ENCODE measurements around the gene TTC36.
"Not testable (repeated sequence)": the region's sequence is repeated elsewhere in the genome, so short reads cannot be mapped to it uniquely, and the experiment has no call there.

Gene TTC36

GRCh38 chr11:118527109-118527508 lies at the start of gene TTC36:
TTC36 (plus strand) TSS chr11:118527474; CDS start chr11:118527495, 21 bp downstream.
- TF ChIP-seq CTCF (IDR thresholded peaks at IDR 0.05; ENCODE audit: poor library complexity, severe bottlenecking) = no peak
- Histone ChIP-seq H3K9me3 (ENCODE audit: severe bottlenecking) (no peaks in the 10 kb centered on the region), H3K27me3 (ENCODE audit: insufficient read depth, poor library complexity, severe bottlenecking) (no peaks in the 10 kb centered on the region), H3K36me3 (ENCODE audit: low read depth) (peaks cover 18% of the 10 kb centered on the region), H3K27ac (ENCODE audit: poor library complexity, severe bottlenecking) (no peak within 1 kb of the TSS), H3K4me3 (ENCODE audit: severe bottlenecking) (no peak within 1 kb of the TSS), H3K4me1 (ENCODE audit: insufficient read depth, poor library complexity, severe bottlenecking) (peaks cover 6% of the 10 kb centered on the region)
- DNase-seq (ENCODE audit: low spot score) (peak; percentile 6), ATAC-seq (ENCODE audit: low read depth) (no peak)

GRCh38 chr11:118481238-118481637 lies 46.0 kb upstream of the TTC36 start:
- not testable (repeated sequence) for H3K9me3 ChIP-seq (ENCODE audit: severe bottlenecking); DNase-seq (ENCODE audit: low spot score); ATAC-seq (ENCODE audit: low read depth); H3K4me3 ChIP-seq (ENCODE audit: severe bottlenecking); H3K4me1 ChIP-seq (ENCODE audit: insufficient read depth, poor library complexity, severe bottlenecking); H3K27ac ChIP-seq (ENCODE audit: poor library complexity, severe bottlenecking); H3K27me3 ChIP-seq (ENCODE audit: insufficient read depth, poor library complexity, severe bottlenecking)
- peaks cover 90% of the 10 kb centered on the region for H3K36me3 ChIP-seq (ENCODE audit: low read depth)

DNA sequence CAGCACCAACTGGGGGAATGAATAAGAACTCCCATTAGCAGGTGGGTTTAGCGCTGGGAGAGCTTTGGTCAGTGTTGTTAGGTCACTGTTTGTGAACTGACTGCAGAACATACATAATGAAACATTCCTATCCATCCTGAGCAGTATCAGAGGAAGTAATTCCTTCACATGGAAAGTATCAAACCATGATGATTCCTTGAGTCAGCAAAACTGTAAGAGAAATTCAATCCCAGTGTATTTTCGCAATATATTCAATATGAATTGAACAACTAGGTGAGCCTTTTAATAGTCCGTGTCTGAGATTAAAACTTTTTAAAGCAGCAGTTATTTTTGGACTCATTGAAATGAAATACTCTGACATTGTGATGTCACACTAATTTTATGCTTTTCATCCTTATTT lies 42.9 kb upstream of the TTC36 start:
- no peaks in the 10 kb centered on the region for H3K4me1 ChIP-seq (ENCODE audit: insufficient read depth, poor library complexity, severe bottlenecking)
- H3K4me3 ChIP-seq (ENCODE audit: severe bottlenecking) = no peak overlapping the region
- no peaks in the 10 kb centered on the region for H3K9me3 ChIP-seq (ENCODE audit: severe bottlenecking)
- no peaks in the 10 kb centered on the region for H3K27me3 ChIP-seq (ENCODE audit: insufficient read depth, poor library complexity, severe bottlenecking)
- DNase-seq (ENCODE audit: low spot score) (no peak), ATAC-seq (ENCODE audit: low read depth) (no peak)
- no peak overlapping the region for H3K27ac ChIP-seq (ENCODE audit: poor library complexity, severe bottlenecking)
- no peak for TF ChIP-seq CTCF (IDR thresholded peaks at IDR 0.05; ENCODE audit: poor library complexity, severe bottlenecking)
- peaks cover 85% of the 10 kb centered on the region for H3K36me3 ChIP-seq (ENCODE audit: low read depth)

DNA sequence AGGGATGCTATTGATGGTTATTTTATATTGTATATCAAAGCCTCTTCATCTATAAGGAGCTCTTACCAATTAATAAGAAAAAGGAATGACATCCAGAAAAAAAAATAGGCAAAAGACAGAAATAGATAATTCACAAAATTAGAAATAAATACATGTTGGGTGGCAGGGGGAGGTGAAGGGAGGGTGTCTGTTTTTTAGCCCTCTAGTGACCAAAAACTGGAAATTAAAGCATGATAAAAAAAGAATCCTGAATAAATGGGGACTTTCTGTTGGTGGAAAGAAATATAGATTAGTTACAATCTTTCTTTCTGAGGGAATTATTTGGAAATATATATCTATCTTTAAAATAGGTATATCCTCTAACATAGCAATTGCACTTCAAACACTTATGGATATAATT lies 42.0 kb upstream of the TTC36 start:
- Histone ChIP-seq H3K9me3 (ENCODE audit: severe bottlenecking) (no peaks in the 10 kb centered on the region), H3K36me3 (ENCODE audit: low read depth) (peaks cover 85% of the 10 kb centered on the region), H3K27me3 (ENCODE audit: insufficient read depth, poor library complexity, severe bottlenecking) (no peaks in the 10 kb centered on the region), H3K27ac (ENCODE audit: poor library complexity, severe bottlenecking) (no peak overlapping the region), H3K4me3 (ENCODE audit: severe bottlenecking) (no peak overlapping the region), H3K4me1 (ENCODE audit: insufficient read depth, poor library complexity, severe bottlenecking) (no peaks in the 10 kb centered on the region)
- no peak for TF ChIP-seq CTCF (IDR thresholded peaks at IDR 0.05; ENCODE audit: poor library complexity, severe bottlenecking)
- DNase-seq (ENCODE audit: low spot score) (no peak), ATAC-seq (ENCODE audit: low read depth) (no peak)

GRCh38 chr11:118488480-118489109 lies 38.7 kb upstream of the TTC36 start:
- Histone ChIP-seq H3K27ac (ENCODE audit: poor library complexity, severe bottlenecking) (no peak overlapping the region), H3K4me1 (ENCODE audit: insufficient read depth, poor library complexity, severe bottlenecking) (no peaks in the 10 kb centered on the region), H3K36me3 (ENCODE audit: low read depth) (peaks cover 92% of the 10 kb centered on the region), H3K9me3 (ENCODE audit: severe bottlenecking) (no peaks in the 10 kb centered on the region), H3K27me3 (ENCODE audit: insufficient read depth, poor library complexity, severe bottlenecking) (no peaks in the 10 kb centered on the region), H3K4me3 (ENCODE audit: severe bottlenecking) (no peak overlapping the region)
- DNase-seq (ENCODE audit: low spot score) (no peak), ATAC-seq (ENCODE audit: low read depth) (0 out of 3 replicates have a peak, but pooled peaks have one; percentile 36)
- peak; percentile 94 for TF ChIP-seq CTCF (IDR thresholded peaks at IDR 0.05; ENCODE audit: poor library complexity, severe bottlenecking)
